ENCODE data around the gene PLPP1. TPM values are rescaled to one million over a fixed set of nuclear protein-coding genes. Genes with fewer than 3 reads are reported as not detected.
A peak's percentile ranks its signal among the peaks of the same experiment; 100 is the strongest.

The PLPP1 gene
- total and polyA plus RNA-seq, 2 experiments from 2014 or later: 63.5 to 78.6 TPM

DNA sequence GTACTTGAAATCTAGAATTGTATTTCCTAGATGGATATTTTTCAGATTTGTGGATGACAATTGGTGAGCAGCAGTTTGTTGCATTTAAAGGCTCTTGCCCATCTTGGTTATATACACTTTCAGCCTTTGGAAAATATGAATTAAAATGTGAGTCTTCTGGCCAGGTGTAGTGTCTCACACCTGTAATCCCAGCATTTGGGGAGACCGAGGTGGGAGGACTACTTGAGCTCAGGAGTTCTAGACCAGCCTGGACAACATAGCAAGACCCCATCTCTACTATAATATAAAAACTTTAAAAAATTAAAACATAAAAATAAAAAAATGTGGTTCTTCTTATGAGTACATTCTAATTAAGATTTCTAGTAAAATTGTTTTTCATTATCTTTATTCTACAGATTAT, 125.0 kb downstream of the PLPP1 start:
- no peaks in the 10 kb centered on the region for H4K20me1 ChIP-seq (ENCODE audit: insufficient read depth)
- no peak overlapping the region for H3K9ac ChIP-seq
- H3K9me2 ChIP-seq (ENCODE audit: insufficient read depth): no peaks in the 10 kb centered on the region
- no peaks in the 10 kb centered on the region for H3K9me3 ChIP-seq (ENCODE audit: low read depth)
- peaks cover 14% of the 10 kb centered on the region; the same call in 1 of the 2 replicates for H3K36me3 ChIP-seq (ENCODE audit: low read depth)
- H3K4me3 ChIP-seq: no peak overlapping the region
- in situ Hi-C loops (cut with MboI): loop anchor here (25.0 kb wide), 1 partner anchor 278 kb away; no protein-coding TSS in a partner anchor
- TF ChIP-seq EZH2phosphoT487 (IDR thresholded peaks at IDR 0.05; ENCODE audit: insufficient read depth, low read depth) (no peak), EZH2 (IDR thresholded peaks at IDR 0.05; ENCODE audit: insufficient read depth, poor library complexity, severe bottlenecking) (no peak)
- H3F3A ChIP-seq (ENCODE audit: insufficient read depth): 0 out of 2 replicates have a peak, but pooled peaks cover 4% of the 10 kb centered on the region
- H3K27ac ChIP-seq: no peak overlapping the region
- peaks cover 10% of the 10 kb centered on the region; the same call in 1 of the 2 replicates for H3K4me1 ChIP-seq (ENCODE audit: insufficient read depth)
- 93 to 96% methylated on average over 1 of the region's 1 CpG for WGBS, 2 experiments (ENCODE audit: low coverage in 1 of 2, low lambda C conversion rate in 2 of 2, missing lambda C conversion rate in 2 of 2)
- DNase-seq: no peak
- H3K27me3 ChIP-seq (replicated peaks; ENCODE audit: insufficient read depth): no peaks in the 10 kb centered on the region
- H2AFZ ChIP-seq: no peak overlapping the region
- no peaks in the 10 kb centered on the region for H3K79me2 ChIP-seq (ENCODE audit: insufficient read depth)
- no peak overlapping the region for H3K4me2 ChIP-seq (ENCODE audit: unreplicated experiment)

DNA sequence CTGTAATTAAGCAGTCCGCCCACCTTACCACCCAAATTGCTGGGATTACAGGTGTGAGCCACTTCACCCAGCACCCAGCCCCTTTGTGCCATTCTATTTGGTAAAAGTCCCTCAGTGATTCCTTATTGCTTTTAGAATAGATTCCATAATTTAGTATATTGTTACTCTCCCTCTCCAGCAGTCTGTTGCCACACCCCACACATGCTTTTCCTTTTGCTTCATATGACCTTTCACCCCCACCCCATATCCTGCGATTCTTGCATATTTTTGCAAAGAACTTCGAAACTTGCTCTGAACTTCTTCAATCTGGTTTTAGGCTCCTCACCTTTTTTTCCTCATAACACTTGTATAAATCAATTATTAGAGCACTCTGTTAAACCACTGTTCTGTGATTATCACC, 126.8 kb downstream of the PLPP1 start:
- Histone ChIP-seq H3K4me3 (no peak overlapping the region), H3K36me3 (ENCODE audit: low read depth) (peaks cover 14% of the 10 kb centered on the region; the same call in 1 of the 2 replicates), H3F3A (ENCODE audit: insufficient read depth) (no peaks in the 10 kb centered on the region), H3K4me1 (ENCODE audit: insufficient read depth) (peaks cover 7% of the 10 kb centered on the region; the same call in 1 of the 2 replicates), H3K79me2 (ENCODE audit: insufficient read depth) (no peaks in the 10 kb centered on the region), H3K27ac (no peak overlapping the region), H3K9me3 (ENCODE audit: low read depth) (no peaks in the 10 kb centered on the region), H2AFZ (no peak overlapping the region), H3K4me2 (ENCODE audit: unreplicated experiment) (no peak overlapping the region), H4K20me1 (ENCODE audit: insufficient read depth) (no peaks in the 10 kb centered on the region), H3K9me2 (ENCODE audit: insufficient read depth) (no peaks in the 10 kb centered on the region), H3K27me3 (replicated peaks; ENCODE audit: insufficient read depth) (no peaks in the 10 kb centered on the region), H3K9ac (no peak overlapping the region)
- DNase-seq: no peak
- 67 to 76% methylated on average over 3 of the region's 3 CpGs for WGBS, 2 experiments (ENCODE audit: low coverage in 1 of 2, low lambda C conversion rate in 2 of 2, missing lambda C conversion rate in 2 of 2)
- in situ Hi-C loops (cut with MboI): loop anchor here (25.0 kb wide), 1 partner anchor 279 kb away; no protein-coding TSS in a partner anchor
- TF ChIP-seq EZH2 (IDR thresholded peaks at IDR 0.05; ENCODE audit: insufficient read depth, poor library complexity, severe bottlenecking): no peak
- no peak for TF ChIP-seq EZH2phosphoT487 (IDR thresholded peaks at IDR 0.05; ENCODE audit: insufficient read depth, low read depth)

DNA sequence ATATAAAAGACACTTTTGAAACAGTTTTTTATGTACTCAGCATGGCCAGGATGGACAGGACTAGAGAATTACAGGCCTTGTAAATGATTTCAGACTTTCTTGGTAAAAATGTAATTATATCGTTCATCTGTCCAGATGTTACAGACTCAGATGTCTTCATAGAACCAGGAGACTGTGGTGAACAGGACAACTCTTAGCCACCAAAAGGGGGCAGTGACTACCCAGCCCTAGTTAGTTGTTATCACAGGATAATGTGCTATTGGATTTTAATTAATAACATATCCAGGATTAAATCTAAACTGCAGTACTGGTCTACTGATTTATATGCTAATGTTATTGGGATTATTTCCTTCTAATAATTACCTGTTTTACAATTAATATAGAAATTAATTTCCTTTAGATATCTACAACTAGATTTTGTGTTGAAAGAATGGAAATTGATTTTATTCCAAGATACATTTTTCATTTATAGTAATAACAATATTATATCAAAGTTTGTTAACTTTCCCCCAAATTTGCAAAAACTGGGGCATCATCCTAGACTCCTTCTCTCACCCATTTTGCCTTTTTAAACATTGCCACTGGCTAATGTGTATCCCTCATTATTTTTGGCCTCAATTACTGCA, 127.6 kb downstream of the PLPP1 start:
- no peak overlapping the region for H3K4me3 ChIP-seq
- H3K9me3 ChIP-seq (ENCODE audit: low read depth): no peaks in the 10 kb centered on the region
- DNase-seq: peak; percentile 76
- no peaks in the 10 kb centered on the region for H4K20me1 ChIP-seq (ENCODE audit: insufficient read depth)
- H3K79me2 ChIP-seq (ENCODE audit: insufficient read depth): no peaks in the 10 kb centered on the region
- no peak overlapping the region for H3K9ac ChIP-seq
- no peaks in the 10 kb centered on the region for H3F3A ChIP-seq (ENCODE audit: insufficient read depth)
- H3K36me3 ChIP-seq (ENCODE audit: low read depth): peaks cover 14% of the 10 kb centered on the region
- no peak for TF ChIP-seq EZH2 (IDR thresholded peaks at IDR 0.05; ENCODE audit: insufficient read depth, poor library complexity, severe bottlenecking)
- no peak for TF ChIP-seq EZH2phosphoT487 (IDR thresholded peaks at IDR 0.05; ENCODE audit: insufficient read depth, low read depth)
- in situ Hi-C loops (cut with MboI): loop anchor here (25.0 kb wide), 1 partner anchor 280 kb away; no protein-coding TSS in a partner anchor
- H3K27me3 ChIP-seq (replicated peaks; ENCODE audit: insufficient read depth): no peaks in the 10 kb centered on the region
- H3K27ac ChIP-seq: no peak overlapping the region
- H3K4me2 ChIP-seq (ENCODE audit: unreplicated experiment): no peak overlapping the region
- no peaks in the 10 kb centered on the region for H3K9me2 ChIP-seq (ENCODE audit: insufficient read depth)
- WGBS, 2 experiments (ENCODE audit: low coverage in 1 of 2, low lambda C conversion rate in 2 of 2, missing lambda C conversion rate in 2 of 2): 5 to 10% methylated on average over 1 of the region's 1 CpG
- H2AFZ ChIP-seq: no peak overlapping the region
- H3K4me1 ChIP-seq (ENCODE audit: insufficient read depth): peaks cover 7% of the 10 kb centered on the region; the same call in 1 of the 2 replicates

DNA sequence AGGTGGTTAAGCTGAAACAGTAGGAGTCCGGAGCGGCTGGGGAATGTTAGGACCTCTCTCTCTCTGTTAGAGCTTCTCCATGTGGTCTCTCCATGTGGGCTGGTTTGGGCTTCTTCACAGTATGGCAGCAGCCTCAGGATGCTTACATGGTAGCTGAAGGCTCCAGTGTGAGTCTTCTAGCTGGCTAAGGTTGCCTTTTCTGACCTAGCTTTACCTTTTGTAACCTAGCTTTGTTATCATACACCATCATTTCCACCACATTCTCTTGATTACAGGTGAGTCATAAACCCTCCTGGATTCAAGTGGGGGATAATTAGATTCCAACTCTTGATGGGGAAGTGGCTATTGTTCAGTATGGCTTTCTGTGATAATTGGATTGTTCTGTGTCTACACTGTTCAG, 128.5 kb downstream of the PLPP1 start:
- Histone ChIP-seq H3K4me3 (no peak overlapping the region), H3K27me3 (replicated peaks; ENCODE audit: insufficient read depth) (no peaks in the 10 kb centered on the region), H3K9ac (no peak overlapping the region), H3K79me2 (ENCODE audit: insufficient read depth) (no peaks in the 10 kb centered on the region), H3K9me3 (ENCODE audit: low read depth) (no peaks in the 10 kb centered on the region), H3K36me3 (ENCODE audit: low read depth) (peaks cover 14% of the 10 kb centered on the region), H4K20me1 (ENCODE audit: insufficient read depth) (no peaks in the 10 kb centered on the region), H3F3A (ENCODE audit: insufficient read depth) (no peaks in the 10 kb centered on the region), H3K9me2 (ENCODE audit: insufficient read depth) (no peaks in the 10 kb centered on the region), H3K27ac (no peak overlapping the region), H3K4me2 (ENCODE audit: unreplicated experiment) (no peak overlapping the region), H2AFZ (no peak overlapping the region), H3K4me1 (ENCODE audit: insufficient read depth) (peaks cover 7% of the 10 kb centered on the region; the same call in 1 of the 2 replicates)
- 96 to 100% methylated on average over 2 of the region's 2 CpGs for WGBS, 2 experiments (ENCODE audit: low coverage in 1 of 2, low lambda C conversion rate in 2 of 2, missing lambda C conversion rate in 2 of 2)
- TF ChIP-seq EZH2phosphoT487 (IDR thresholded peaks at IDR 0.05; ENCODE audit: insufficient read depth, low read depth) (no peak), EZH2 (IDR thresholded peaks at IDR 0.05; ENCODE audit: insufficient read depth, poor library complexity, severe bottlenecking) (no peak)
- in situ Hi-C loops (cut with MboI): loop anchor here (25.0 kb wide), 1 partner anchor 281 kb away; no protein-coding TSS in a partner anchor
- DNase-seq: no peak

Measured in GM23248 (cell line).